Measurements from ENCODE around the gene C14orf119.

- TF ChIP-seq ZNF3 (CRISPR knock-in tag; IDR thresholded peaks at IDR 0.05) = no peak
- TF ChIP-seq ELK1 (CRISPR knock-in tag; IDR thresholded peaks at IDR 0.05) = no peak
- TF ChIP-seq, protein P1, sequence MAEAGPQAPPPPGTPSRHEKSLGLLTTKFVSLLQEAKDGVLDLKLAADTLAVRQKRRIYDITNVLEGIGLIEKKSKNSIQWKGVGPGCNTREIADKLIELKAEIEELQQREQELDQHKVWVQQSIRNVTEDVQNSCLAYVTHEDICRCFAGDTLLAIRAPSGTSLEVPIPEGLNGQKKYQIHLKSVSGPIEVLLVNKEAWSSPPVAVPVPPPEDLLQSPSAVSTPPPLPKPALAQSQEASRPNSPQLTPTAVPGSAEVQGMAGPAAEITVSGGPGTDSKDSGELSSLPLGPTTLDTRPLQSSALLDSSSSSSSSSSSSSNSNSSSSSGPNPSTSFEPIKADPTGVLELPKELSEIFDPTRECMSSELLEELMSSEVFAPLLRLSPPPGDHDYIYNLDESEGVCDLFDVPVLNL (CRISPR knock-in tag; IDR thresholded peaks at IDR 0.05; ENCODE audit: low read depth) = no peak
- TF ChIP-seq, protein P2, sequence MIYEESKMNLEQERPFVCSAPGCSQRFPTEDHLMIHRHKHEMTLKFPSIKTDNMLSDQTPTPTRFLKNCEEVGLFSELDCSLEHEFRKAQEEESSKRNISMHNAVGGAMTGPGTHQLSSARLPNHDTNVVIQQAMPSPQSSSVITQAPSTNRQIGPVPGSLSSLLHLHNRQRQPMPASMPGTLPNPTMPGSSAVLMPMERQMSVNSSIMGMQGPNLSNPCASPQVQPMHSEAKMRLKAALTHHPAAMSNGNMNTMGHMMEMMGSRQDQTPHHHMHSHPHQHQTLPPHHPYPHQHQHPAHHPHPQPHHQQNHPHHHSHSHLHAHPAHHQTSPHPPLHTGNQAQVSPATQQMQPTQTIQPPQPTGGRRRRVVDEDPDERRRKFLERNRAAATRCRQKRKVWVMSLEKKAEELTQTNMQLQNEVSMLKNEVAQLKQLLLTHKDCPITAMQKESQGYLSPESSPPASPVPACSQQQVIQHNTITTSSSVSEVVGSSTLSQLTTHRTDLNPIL (CRISPR knock-in tag; IDR thresholded peaks at IDR 0.05) = no peak
These were observed 29.1 kb downstream of the C14orf119 start for GRCh38 chr14:23124337-23124954.

Measured in K562 (cell line).